ENCODE results near the gene PTPN6. TPM values are rescaled to one million over a fixed set of nuclear protein-coding genes. Genes with fewer than 3 reads are reported as not detected.
A peak's percentile ranks its signal among the peaks of the same experiment; 100 is the strongest.

The PTPN6 gene
- total and polyA plus RNA-seq, 2 of the 8 experiments (the other 6 are each of a cell fraction or from before 2014, with no cell fraction given): 16.3 to 28.4 TPM

DNA sequence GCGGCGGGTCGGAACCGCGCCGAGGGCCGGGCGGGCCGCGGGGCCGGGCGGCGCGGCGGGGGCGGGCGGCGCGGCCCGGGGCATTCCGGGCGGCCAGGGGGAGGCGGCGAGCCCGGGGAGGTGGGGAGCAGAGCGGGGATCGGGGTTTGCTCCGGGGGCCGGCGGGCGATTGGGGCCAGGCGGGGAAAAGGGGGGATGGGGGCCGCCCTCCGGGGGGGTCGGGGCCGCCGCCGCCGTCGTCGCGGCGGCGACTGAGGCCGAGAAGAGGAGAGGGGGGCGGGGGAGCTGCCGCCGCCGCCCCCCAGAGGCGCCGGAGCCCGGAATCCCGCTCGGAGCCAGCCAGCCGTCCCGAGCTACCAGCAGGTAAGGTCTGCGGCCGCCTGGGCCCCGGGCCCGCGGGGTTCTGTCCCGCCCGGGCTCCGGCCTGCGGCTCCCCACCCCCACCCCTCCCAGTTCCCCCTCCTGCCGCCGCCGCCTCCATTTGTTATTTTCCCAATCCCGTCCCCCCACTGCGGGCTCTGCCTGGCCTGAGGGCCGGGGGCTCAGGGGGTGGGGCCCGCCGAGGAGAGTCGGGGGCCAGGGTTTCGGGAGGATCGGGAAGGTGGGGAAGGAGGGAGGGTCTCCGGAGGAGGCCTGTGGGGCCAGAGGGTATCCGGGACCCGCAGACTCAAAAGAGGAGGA is 23.0 kb upstream of the PTPN6 start:
- TF ChIP-seq FOSL1 (IDR thresholded peaks at IDR 0.05; ENCODE audit: insufficient read depth, low read depth, low read length) (no peak), MAFK (IDR thresholded peaks at IDR 0.05; ENCODE audit: low read depth, low read length) (no peak), KDM5A (IDR thresholded peaks at IDR 0.05; ENCODE audit: low read length) (no peak), BCL11A (IDR thresholded peaks at IDR 0.05; ENCODE audit: low read depth in 2 of 2, low read length in 2 of 2) (no peak), TAF1 (IDR thresholded peaks at IDR 0.05; ENCODE audit: low read depth, low read length) (0 out of 2 replicates have a peak, but pooled peaks have one; percentile 13), TAF7 (optimal IDR thresholded peaks at IDR 0.05; ENCODE audit: borderline replicate concordance, low read depth, low read length) (peak; percentile 25)
- TF ChIP-seq, protein P1, sequence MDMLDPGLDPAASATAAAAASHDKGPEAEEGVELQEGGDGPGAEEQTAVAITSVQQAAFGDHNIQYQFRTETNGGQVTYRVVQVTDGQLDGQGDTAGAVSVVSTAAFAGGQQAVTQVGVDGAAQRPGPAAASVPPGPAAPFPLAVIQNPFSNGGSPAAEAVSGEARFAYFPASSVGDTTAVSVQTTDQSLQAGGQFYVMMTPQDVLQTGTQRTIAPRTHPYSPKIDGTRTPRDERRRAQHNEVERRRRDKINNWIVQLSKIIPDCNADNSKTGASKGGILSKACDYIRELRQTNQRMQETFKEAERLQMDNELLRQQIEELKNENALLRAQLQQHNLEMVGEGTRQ (IDR thresholded peaks at IDR 0.05; ENCODE audit: low read length): no peak
- peak overlapping the region; percentile 84 to 100 for H3K4me2 ChIP-seq (ENCODE audit: insufficient read depth in 1 of 2, low read depth in 2 of 2, low read length in 2 of 2)
- H3K14ac ChIP-seq (ENCODE audit: insufficient read length): no peak overlapping the region
- no peak overlapping the region for H2AK5ac ChIP-seq (ENCODE audit: low read depth, low read length)
- no peak overlapping the region for H2BK12ac ChIP-seq (ENCODE audit: low read depth, low read length)
- no peak overlapping the region for H4K91ac ChIP-seq (replicated peaks; ENCODE audit: insufficient read length, low read length)
- H2BK15ac ChIP-seq (ENCODE audit: low read length): no peak overlapping the region
- peaks cover 27 to 39% of the 10 kb centered on the region in 2 experiments for H3K79me2 ChIP-seq (ENCODE audit: control insufficient read depth in 1 of 2, insufficient read depth in 2 of 2, low read length in 2 of 2)
- H3K18ac ChIP-seq (ENCODE audit: extremely low read depth, low read length): peak overlapping the region; percentile 51
- 0% methylated on average over 5 of the region's 79 CpGs; no CpG with 5 or more reads in 1 of the 2 experiments for WGBS, 2 experiments (ENCODE audit: extremely low coverage in 1 of 2, insufficient coverage in 1 of 2, insufficient read length in 1 of 2, insufficient replicate concordance in 2 of 2, low coverage in 1 of 2, low lambda C conversion rate in 2 of 2, missing lambda C conversion rate in 1 of 2)
- H4K5ac ChIP-seq (ENCODE audit: insufficient read length, low read depth, low read length): peak overlapping the region; percentile 3
- DNase-seq (ENCODE audit: low read depth in 1 of 2, low spot score in 2 of 2) (no peak), FAIRE-seq (no peak)
- no peaks in the 10 kb centered on the region for H3K9me3 ChIP-seq (ENCODE audit: insufficient read depth in 2 of 2, low read depth in 1 of 2, low read length in 1 of 2)
- peaks cover 0 to 10% (median 2%) of the 10 kb centered on the region in 4 experiments; a peak in 5 of 8 replicates for H3K36me3 ChIP-seq (ENCODE audit: control insufficient read depth in 2 of 4, insufficient read depth in 4 of 4, low read length in 3 of 4)
- POLR2A ChIA-PET (ENCODE audit: partially characterized antibody): interaction anchor here (0.8 to 44.0 kb wide), 8 partner anchors 14 to 392 kb away, joined by 3 to 1596 read pairs (median 115); partner anchors contain the start of genes C12orf57, EMG1, ENO2 and GNB3
- no peak overlapping the region for H2BK120ac ChIP-seq (replicated peaks; ENCODE audit: low read depth, low read length)
- no peak overlapping the region for H4K8ac ChIP-seq (ENCODE audit: extremely low read depth, insufficient read depth, low read length)
- no peaks in the 10 kb centered on the region for H3K27me3 ChIP-seq (replicated peaks in 1 of 4; ENCODE audit: control insufficient read depth in 3 of 4, extremely low read depth in 1 of 4, insufficient read depth in 3 of 4, low read length in 3 of 4)
- peak overlapping the region; percentile 65 for H3K56ac ChIP-seq (replicated peaks; ENCODE audit: insufficient read length, low read depth, low read length)
- CTCF ChIA-PET (ENCODE audit: partially characterized antibody): interaction anchor here (1.0 to 20.2 kb wide), 5 partner anchors 12 to 217 kb away, joined by 3 to 253 read pairs (median 36); partner anchors contain the start of genes C12orf57, LRRC23, RNU7-1 and SPSB2
- no peak overlapping the region for H2AFZ ChIP-seq (ENCODE audit: low read length)
- peaks cover 15 to 20% of the 10 kb centered on the region in 2 experiments for H4K20me1 ChIP-seq (replicated peaks in 1 of 2; ENCODE audit: control insufficient read depth in 1 of 2, insufficient read depth in 2 of 2, low read length in 2 of 2)
- H2BK20ac ChIP-seq (ENCODE audit: low read length): no peak overlapping the region
- peak overlapping the region; percentile 15; the same call in 1 of the 2 replicates for H3K27ac ChIP-seq (ENCODE audit: low read depth, low read length)
- H3K9ac ChIP-seq (replicated peaks in 1 of 4; ENCODE audit: extremely low read depth in 1 of 4, low read depth in 3 of 4, low read length in 3 of 4): peak overlapping the region; percentile 64 to 91 (median 69); a peak in 6 of 7 replicates
- peaks cover 28% of the 10 kb centered on the region for H3K23me2 ChIP-seq (ENCODE audit: low read depth, low read length)
- peak overlapping the region; percentile 71 for H2BK5ac ChIP-seq (ENCODE audit: low read depth, low read length)
- H3K4ac ChIP-seq (replicated peaks; ENCODE audit: insufficient read length, low read depth, low read length): no peak overlapping the region
- no peak overlapping the region for H3K23ac ChIP-seq (ENCODE audit: insufficient read length)
- peak overlapping the region; percentile 90 to 99 (median 92) for H3K4me3 ChIP-seq (ENCODE audit: extremely low read depth in 1 of 4, insufficient read depth in 2 of 4, low read depth in 3 of 4, low read length in 4 of 4)
- peaks cover 13 to 31% (median 17%) of the 10 kb centered on the region in 4 experiments for H3K4me1 ChIP-seq (replicated peaks in 1 of 4; ENCODE audit: control insufficient read depth in 3 of 4, insufficient read depth in 4 of 4, low read length in 3 of 4)
- peaks cover 10% of the 10 kb centered on the region for H3K79me1 ChIP-seq (ENCODE audit: low read depth, low read length)
